ENCODE data around the gene RNF111.

GRCh38 chr15:58981808-58982475, 5.5 kb upstream of the RNF111 start:
- TF ChIP-seq CTCF (conservative IDR thresholded peaks at IDR 0.05; ENCODE audit: low read length) (no peak), EZH2phosphoT487 (IDR thresholded peaks at IDR 0.05; ENCODE audit: borderline replicate concordance) (no peak)

Data from Loucy (cell line).